Adrenal gland (tissue), 5 donors: ENCODE data around the gene LGALS4.

ENCODE experiments used
- CTCF ChIP-seq, 6 experiments: fragments of 450-650 bp in 4 of 6; fragments of 200-600 bp in 2 of 6; sonication (generic) in 1 of 6; IDR thresholded peaks; 1 replicate in 5 of 6; 2 replicates in 1 of 6; pipeline versions ENCODE4 v1.5.1 to v1.8.0; 2016 to 2021; ENCODE audit warnings: antibody characterized with exemption in 6 of 6, mild to moderate bottlenecking in 2 of 6, moderate library complexity in 1 of 6
- POLR2A ChIP-seq, 2 donors: fragments of 450-650 bp; IDR thresholded peaks; one replicate each; pipeline ENCODE4 v1.6.1; 2017; ENCODE audit warnings: antibody characterized with exemption in 2 of 2, mild to moderate bottlenecking in 2 of 2, moderate library complexity in 1 of 2
- donor health status: DM: no; HTN: no; CAD: no.

- no peak for TF ChIP-seq CTCF (IDR thresholded peaks at IDR 0.05)
- TF ChIP-seq POLR2A (IDR thresholded peaks at IDR 0.05), result no peak
Measured at GRCh38 chr19:38763795-38764220, 48.9 kb downstream of the LGALS4 start.
